Thymus (tissue), 11 donors: ENCODE data around the gene ATP8A1. TPM values are rescaled to one million over a fixed set of nuclear protein-coding genes. Genes with fewer than 3 reads are reported as not detected.

Source experiments
- DNase-seq, 9 donors: peaks; one replicate each; pipeline ENCODE4 v3.0.0-alpha.2; 2013; ENCODE audit warnings: low spot score in 9 of 9, low read depth in 6 of 9, missing footprints in 1 of 9
- H3K27ac ChIP-seq, 2 donors: one replicate each; pipeline ENCODE4 v1.5.1; 2013; ENCODE audit warnings: control low read depth in 1 of 2, low read depth in 1 of 2, low read length in 1 of 2, mild to moderate bottlenecking in 1 of 2, moderate library complexity in 1 of 2
- H3K27me3 ChIP-seq, 2 donors: one replicate each; pipeline ENCODE4 v1.5.1; 2013; ENCODE audit warnings: low read length in 1 of 2; ENCODE audit not compliant: control insufficient read depth in 2 of 2, insufficient read depth in 1 of 2
- H3K36me3 ChIP-seq, 2 donors: one replicate each; pipeline ENCODE4 v1.5.1; 2013; ENCODE audit warnings: low read length in 1 of 2, mild to moderate bottlenecking in 1 of 2, moderate library complexity in 1 of 2; ENCODE audit not compliant: control insufficient read depth in 2 of 2, insufficient read depth in 2 of 2
- H3K4me1 ChIP-seq, 2 donors: one replicate each; pipeline ENCODE4 v1.5.1; 2013; ENCODE audit warnings: low read length in 2 of 2; ENCODE audit not compliant: control insufficient read depth in 2 of 2, insufficient read depth in 2 of 2
- H3K4me3 ChIP-seq, 2 donors: one replicate each; pipeline ENCODE4 v1.5.1; 2013; ENCODE audit warnings: low read length in 2 of 2, control low read depth in 1 of 2, mild to moderate bottlenecking in 1 of 2
- H3K9me3 ChIP-seq, 2 donors: one replicate each; pipeline ENCODE4 v1.5.1; 2013; ENCODE audit warnings: low read length in 1 of 2, mild to moderate bottlenecking in 1 of 2; ENCODE audit not compliant: control insufficient read depth in 2 of 2, insufficient read depth in 1 of 2
- WGBS: extraction: QIAGEN DNeasy Blood & Tissue Kit; methylation state at CpG from one replicate; pipeline ENCODE4 v1.1.7; 2013; 5-methylcytosine and 5-hydroxymethylcytosine counted together
- polyA plus RNA-seq: library from polyadenylated mRNA; stranded (reverse); fragments of 200-250 nt; gene quantifications from one replicate; pipeline ENCODE4 v1.2.3, GENCODE V29; 2013
- total RNA-seq: library from RNA; stranded (reverse); fragments of 120-200 nt; gene quantifications from one replicate; pipeline ENCODE4 v1.2.4, GENCODE V29; 2013
- donor health status: healthy.

The ATP8A1 gene
- total and polyA plus RNA-seq, 2 donors: 25.0 to 30.9 TPM

DNA sequence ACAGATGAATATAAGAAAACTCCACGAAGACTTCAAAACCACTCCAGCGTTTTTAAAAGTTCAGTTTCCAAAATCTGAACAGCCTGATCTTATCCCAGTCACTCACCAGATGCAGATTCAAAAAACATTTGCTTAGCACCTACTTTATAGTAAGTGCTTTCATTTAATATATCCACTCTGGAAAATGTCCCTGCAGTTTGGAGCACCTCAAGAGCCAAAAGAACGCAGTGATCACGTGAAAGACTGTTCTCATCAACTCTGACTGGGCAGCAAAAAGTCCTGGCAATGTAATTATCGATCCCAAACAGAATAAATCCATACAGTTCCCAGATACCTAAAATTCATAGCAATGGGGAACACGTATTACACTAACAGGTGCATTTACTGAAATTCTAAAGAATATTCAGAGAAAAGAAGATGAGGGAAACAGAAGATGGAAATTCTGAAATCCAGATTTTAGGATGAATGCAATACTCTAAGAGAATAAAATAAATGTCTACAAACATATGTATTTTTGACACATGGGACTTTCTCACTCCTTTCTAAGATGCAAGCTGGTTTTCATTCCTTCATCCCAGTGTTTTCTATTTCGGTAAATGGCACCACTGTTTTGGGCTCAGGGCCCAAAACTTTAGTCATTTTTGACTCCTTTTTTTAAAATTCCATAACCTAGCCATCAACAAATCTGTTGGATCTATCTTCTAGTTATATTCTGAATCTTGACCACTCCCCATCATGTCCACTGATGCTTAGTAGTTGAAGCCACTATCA, 13.9 kb downstream of the ATP8A1 start:
- Histone ChIP-seq H3K27me3 (no peaks in the 10 kb centered on the region), H3K4me3 (no peak overlapping the region), H3K36me3 (no peaks in the 10 kb centered on the region), H3K9me3 (no peaks in the 10 kb centered on the region), H3K4me1 (peaks cover 25 to 27% of the 10 kb centered on the region in 2 donors), H3K27ac (no peak overlapping the region)
- 97% methylated on average over 7 of the region's 7 CpGs for WGBS
- DNase-seq: no peak

DNA sequence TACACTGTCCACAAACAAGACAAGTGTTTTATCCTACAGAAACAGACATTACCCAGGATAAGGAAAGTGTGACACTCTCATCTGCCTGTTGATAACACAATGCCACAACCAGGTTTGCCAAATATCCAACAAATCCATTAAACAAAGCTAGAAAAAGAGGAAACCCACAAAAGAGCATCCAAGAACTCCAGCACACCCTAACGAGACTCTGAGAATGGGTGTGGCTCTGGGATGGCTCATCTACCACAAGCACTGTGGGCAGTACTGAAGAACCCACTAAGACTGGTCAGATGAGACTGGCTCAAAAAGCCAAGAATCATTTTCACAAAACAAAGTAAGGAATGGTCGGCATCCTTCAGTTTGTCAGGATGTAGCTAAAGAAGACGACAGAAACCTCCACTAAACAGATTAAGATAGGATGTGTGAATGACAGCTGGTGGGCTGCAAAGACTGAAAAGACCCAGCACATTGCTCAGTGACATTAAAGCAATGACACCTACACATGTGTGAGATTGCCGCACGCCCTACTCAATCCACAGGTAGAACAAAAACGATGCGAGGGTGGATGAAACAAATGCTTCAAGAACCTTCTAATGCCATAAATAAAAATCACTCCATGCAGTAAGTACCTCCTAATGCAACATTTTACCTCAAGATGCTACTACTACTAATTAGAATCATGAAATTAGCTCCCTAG, 14.7 kb downstream of the ATP8A1 start:
- 84% methylated on average over 7 of the region's 7 CpGs for WGBS
- peak overlapping the region in 1 of 2 donors; percentile 47 for H3K27ac ChIP-seq
- no peak for DNase-seq
- H3K27me3 ChIP-seq: no peaks in the 10 kb centered on the region
- H3K36me3 ChIP-seq: no peaks in the 10 kb centered on the region
- no peak overlapping the region for H3K4me3 ChIP-seq
- H3K9me3 ChIP-seq: no peaks in the 10 kb centered on the region
- peaks cover 25 to 27% of the 10 kb centered on the region in 2 donors for H3K4me1 ChIP-seq

DNA sequence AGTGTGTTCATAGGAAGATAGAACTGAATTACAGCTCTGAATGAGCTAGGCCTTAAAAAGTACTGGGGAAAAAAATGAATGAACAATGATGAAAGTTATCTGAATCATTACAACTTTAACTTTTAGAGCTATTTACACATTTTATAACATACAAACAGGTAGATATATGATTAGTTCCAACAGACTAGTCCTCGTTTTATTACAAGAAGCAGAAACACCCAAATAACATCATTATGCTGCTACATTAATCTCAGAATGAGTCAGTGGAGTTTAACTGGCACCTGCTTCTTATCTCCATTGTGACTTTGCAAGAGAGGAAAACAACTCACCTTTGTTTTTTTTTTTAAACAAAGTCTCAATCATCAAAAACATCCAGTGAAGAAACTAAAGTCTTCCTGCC, 15.2 kb downstream of the ATP8A1 start:
- Histone ChIP-seq H3K4me1 (peaks cover 30 to 31% of the 10 kb centered on the region in 2 donors), H3K4me3 (no peak overlapping the region), H3K36me3 (no peaks in the 10 kb centered on the region), H3K27me3 (no peaks in the 10 kb centered on the region), H3K27ac (peak overlapping the region in 1 of 2 donors; percentile 47), H3K9me3 (no peaks in the 10 kb centered on the region)
- DNase-seq: peak in 1 of 9 donors; percentile 31
- WGBS: 85% methylated on average over 1 of the region's 1 CpG

DNA sequence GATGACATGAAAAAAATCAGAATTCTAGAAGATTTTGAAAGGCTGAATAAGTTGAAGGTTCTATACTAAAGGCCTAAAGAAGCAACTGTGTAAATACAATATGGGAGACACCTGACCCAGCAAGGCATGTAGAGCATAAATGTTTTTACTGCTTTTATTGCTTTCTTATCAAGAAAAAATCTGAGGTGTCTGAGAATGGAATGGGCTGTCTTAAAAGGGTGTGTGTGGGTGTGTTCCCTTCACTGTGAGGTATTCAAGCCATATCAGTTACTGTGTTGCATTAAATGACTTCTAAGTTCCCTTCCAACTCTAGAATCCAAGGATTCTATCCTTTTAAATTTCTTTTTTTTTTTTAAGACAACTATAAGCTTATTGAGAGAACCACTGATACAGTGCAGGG, 15.7 kb downstream of the ATP8A1 start:
- peak in 1 of 9 donors; percentile 24 for DNase-seq
- Histone ChIP-seq H3K27ac (no peak overlapping the region), H3K4me1 (peaks cover 34 to 35% of the 10 kb centered on the region in 2 donors), H3K9me3 (no peaks in the 10 kb centered on the region), H3K36me3 (no peaks in the 10 kb centered on the region), H3K4me3 (no peak overlapping the region), H3K27me3 (no peaks in the 10 kb centered on the region)

DNA sequence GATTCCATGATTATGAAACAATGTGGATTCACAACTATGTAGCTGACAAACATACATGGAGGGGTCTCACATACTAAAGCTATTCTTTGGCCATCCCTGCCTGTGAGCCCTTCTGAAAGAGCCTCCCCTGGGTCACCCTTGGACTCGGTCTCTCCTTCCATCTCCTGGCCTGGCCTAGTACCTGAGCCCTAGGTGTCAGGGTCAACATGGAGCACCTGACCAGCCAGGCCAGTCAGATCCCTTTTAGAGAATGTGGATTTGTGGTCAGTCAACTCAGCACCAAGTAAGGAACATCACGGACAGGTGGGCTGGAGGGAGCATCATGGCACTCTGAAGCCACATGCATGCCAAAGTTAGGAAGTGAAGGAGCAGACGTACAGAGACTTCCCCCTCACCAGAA, 16.3 kb downstream of the ATP8A1 start:
- H3K4me3 ChIP-seq: no peak overlapping the region
- H3K9me3 ChIP-seq: no peaks in the 10 kb centered on the region
- H3K27me3 ChIP-seq: no peaks in the 10 kb centered on the region
- DNase-seq: no peak
- no peaks in the 10 kb centered on the region for H3K36me3 ChIP-seq
- WGBS: 65% methylated on average over 3 of the region's 3 CpGs
- H3K4me1 ChIP-seq: peaks cover 36 to 40% of the 10 kb centered on the region in 2 donors
- no peak overlapping the region for H3K27ac ChIP-seq

DNA sequence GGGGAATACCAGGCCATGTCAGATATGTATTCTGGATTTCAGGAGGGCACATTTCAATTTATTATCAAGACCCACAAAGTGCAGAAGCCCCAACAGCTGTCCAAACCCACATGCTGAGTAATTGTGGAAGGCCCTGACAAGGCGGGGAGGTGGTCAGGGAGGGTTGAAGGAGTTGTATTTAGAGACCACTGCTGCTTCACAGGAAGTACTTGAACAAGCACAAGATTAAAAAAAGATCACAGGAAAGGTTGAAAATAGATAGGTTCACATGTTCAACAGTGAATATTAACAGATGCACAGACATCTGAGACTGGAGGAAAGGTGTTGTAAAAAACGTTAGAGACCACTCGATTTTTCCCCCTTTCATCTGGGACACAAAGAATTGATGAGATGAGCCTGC, 17.9 kb downstream of the ATP8A1 start:
- DNase-seq: peak in 1 of 9 donors; percentile 32
- Histone ChIP-seq H3K9me3 (no peaks in the 10 kb centered on the region), H3K36me3 (no peaks in the 10 kb centered on the region), H3K4me1 (peaks cover 34 to 40% of the 10 kb centered on the region in 2 donors), H3K27me3 (no peaks in the 10 kb centered on the region), H3K4me3 (no peak overlapping the region), H3K27ac (no peak overlapping the region)
- 7% methylated on average over 3 of the region's 3 CpGs for WGBS

DNA sequence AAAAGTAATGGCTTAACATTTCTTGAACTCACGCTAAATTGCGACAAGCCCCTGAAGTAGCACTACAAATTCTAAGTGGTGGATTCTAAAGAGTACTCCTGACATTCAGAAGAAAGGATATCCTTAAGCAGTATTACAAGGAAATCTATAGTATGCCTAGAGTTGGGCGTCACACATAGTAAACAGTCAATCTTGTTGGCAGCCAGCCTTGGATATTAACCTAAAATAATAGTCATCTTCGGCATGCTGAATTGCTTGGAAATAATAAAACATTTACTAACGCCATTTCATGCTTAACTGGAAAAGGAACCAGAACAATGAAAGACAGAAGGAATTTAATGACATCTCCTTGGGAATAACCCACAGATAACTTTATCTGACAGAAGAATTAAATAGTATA, 18.6 kb downstream of the ATP8A1 start:
- no peaks in the 10 kb centered on the region for H3K9me3 ChIP-seq
- H3K27me3 ChIP-seq: no peaks in the 10 kb centered on the region
- 95% methylated on average over 5 of the region's 5 CpGs for WGBS
- H3K4me1 ChIP-seq: peaks cover 34 to 36% of the 10 kb centered on the region in 2 donors
- no peaks in the 10 kb centered on the region for H3K36me3 ChIP-seq
- H3K27ac ChIP-seq: no peak overlapping the region
- no peak for DNase-seq
- H3K4me3 ChIP-seq: no peak overlapping the region

DNA sequence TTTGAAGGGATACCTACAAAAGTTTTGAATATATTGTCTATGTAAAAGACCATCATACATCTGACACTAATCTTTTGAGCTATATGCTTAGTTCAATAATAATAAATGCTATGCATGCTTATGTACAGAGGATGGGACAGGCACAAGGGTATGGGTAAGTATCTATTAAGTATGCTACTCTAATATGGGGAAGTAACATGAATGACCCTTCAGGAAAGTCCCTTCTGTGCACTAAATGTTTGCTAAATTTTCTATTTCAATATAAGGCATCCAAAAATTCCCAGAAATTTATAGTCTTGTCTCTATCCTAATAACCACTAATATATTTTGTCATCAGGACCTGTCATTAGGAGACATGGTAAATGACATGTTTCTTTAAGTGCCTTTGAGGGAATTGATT, 19.0 kb downstream of the ATP8A1 start:
- Histone ChIP-seq H3K4me1 (peaks cover 34 to 36% of the 10 kb centered on the region in 2 donors), H3K4me3 (no peak overlapping the region), H3K27me3 (no peaks in the 10 kb centered on the region), H3K36me3 (no peaks in the 10 kb centered on the region), H3K27ac (no peak overlapping the region), H3K9me3 (no peaks in the 10 kb centered on the region)
- no peak for DNase-seq

DNA sequence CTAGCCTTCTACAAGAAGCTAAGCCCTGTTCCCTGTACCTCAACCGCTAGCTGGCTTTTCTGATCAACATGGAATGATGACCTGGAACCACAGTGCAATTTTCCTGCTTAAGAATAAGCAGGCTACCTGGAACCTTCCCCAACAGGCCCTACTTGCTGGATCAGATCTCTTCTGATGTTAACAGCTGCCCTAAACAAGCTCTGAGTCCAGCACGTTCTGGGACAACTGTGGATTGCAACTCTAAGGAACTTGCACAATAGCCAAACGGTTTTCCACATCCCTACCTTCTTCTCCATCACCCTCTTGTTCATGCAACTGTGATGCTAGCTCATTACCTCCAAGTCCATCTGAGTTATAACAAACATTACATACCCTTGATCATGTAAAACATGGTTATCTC, 19.8 kb downstream of the ATP8A1 start:
- H3K4me3 ChIP-seq: no peak overlapping the region
- H3K27ac ChIP-seq: no peak overlapping the region
- H3K4me1 ChIP-seq: peaks cover 29 to 33% of the 10 kb centered on the region in 2 donors
- no peaks in the 10 kb centered on the region for H3K9me3 ChIP-seq
- H3K27me3 ChIP-seq: no peaks in the 10 kb centered on the region
- no peaks in the 10 kb centered on the region for H3K36me3 ChIP-seq
- no peak for DNase-seq
- 98% methylated on average over 3 of the region's 3 CpGs for WGBS
